BLaER1 treated with 17β-estradiol and CSF1 and Interleukin-3, amounts not matched to agents 10 nM and 100 nM (cell line): ENCODE data around the gene PTPRD.
"Not testable (repeated sequence)": the region's sequence is repeated elsewhere in the genome, so short reads cannot be mapped to it uniquely, and the experiment has no call there.

ENCODE experiments used
- H3K27ac ChIP-seq, 11 experiments: shearing (Covaris generic); formaldehyde crosslinking; 2 replicates each; pipeline ENCODE4 v1.8.1; 2022
- H3K27me3 ChIP-seq, 11 experiments: shearing (Covaris generic); formaldehyde crosslinking; 2 replicates each; pipeline ENCODE4 v1.8.1; 2022
- H3K36me3 ChIP-seq, 11 experiments: shearing (Covaris generic); formaldehyde crosslinking; 2 replicates each; pipeline ENCODE4 v1.8.1; 2022
- H3K4me1 ChIP-seq, 10 experiments: shearing (Covaris generic); formaldehyde crosslinking; 2 replicates each; pipeline ENCODE4 v1.8.1; 2022
- H3K4me2 ChIP-seq, 11 experiments: shearing (Covaris generic); formaldehyde crosslinking; 2 replicates each; pipeline ENCODE4 v1.8.1; 2022
- H3K4me3 ChIP-seq, 10 experiments: shearing (Covaris generic); formaldehyde crosslinking; 2 replicates each; pipeline ENCODE4 v1.8.1; 2022
- H3K9ac ChIP-seq, 11 experiments: shearing (Covaris generic); formaldehyde crosslinking; 2 replicates each; pipeline ENCODE4 v1.8.1; 2022
- H3K9me3 ChIP-seq, 11 experiments: shearing (Covaris generic); formaldehyde crosslinking; replicated peaks in 1 of 11; 2 replicates each; pipeline ENCODE4 v1.8.1; 2022
- H4K20me1 ChIP-seq, 11 experiments: shearing (Covaris generic); formaldehyde crosslinking; 2 replicates each; pipeline ENCODE4 v1.8.1; 2022
- Cebpa-rat ChIP-seq, 11 experiments: shearing (Covaris generic); IDR thresholded peaks; 2 replicates each; pipeline ENCODE4 v1.8.1; 2022

Gene PTPRD

DNA sequence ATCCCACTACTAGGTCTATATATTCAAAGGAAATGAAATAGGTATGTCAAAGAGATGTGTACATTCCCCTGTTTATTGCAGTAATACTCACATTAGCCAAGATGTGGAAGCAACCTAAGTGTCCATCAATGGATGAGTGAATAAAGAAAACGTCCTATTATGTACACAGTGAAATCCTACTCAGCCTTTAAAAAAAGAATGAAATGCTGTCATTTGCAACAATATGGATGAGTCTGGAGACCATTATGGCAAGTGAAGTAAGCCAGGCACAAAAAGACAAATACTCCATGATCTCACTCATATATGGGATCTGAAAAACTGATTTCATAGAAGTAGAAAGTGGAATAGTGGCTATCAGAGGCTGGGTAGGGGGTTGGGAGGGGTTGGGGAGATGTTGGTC lies 1904.1 kb downstream of the PTPRD start:
- H3K27ac ChIP-seq: no peak overlapping the region
- no peak for TF ChIP-seq Cebpa-rat (IDR thresholded peaks at IDR 0.05)
- no peaks in the 10 kb centered on the region for H4K20me1 ChIP-seq
- no peak overlapping the region for H3K4me2 ChIP-seq
- H3K9ac ChIP-seq: no peak overlapping the region
- H3K9me3 ChIP-seq: peaks cover 6 to 11% (median 8%) of the 10 kb centered on the region in 11 experiments; a peak in 20 of 22 replicates
- H3K36me3 ChIP-seq: no peaks in the 10 kb centered on the region
- no peaks in the 10 kb centered on the region for H3K4me1 ChIP-seq
- no peak overlapping the region for H3K4me3 ChIP-seq
- H3K27me3 ChIP-seq: no peaks in the 10 kb centered on the region

DNA sequence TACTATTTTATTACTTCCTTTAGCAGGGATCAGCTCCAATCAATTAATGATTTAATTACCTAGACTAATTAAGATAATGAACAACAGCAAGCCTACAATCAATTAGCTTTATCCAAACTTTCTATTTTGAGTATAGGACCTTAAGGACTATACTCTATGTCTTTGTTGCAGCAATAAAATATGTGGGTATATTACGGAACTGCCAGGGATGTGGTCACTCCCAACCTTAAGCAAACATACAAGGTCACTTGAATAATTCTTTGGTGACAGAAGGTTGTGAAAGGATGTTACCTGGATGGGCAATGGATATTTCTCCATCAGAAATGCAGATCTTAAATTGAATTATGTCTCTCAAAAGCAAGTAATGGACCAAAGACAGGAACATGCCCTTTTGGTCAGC lies 1905.8 kb downstream of the PTPRD start:
- Histone ChIP-seq H3K27me3 (no peaks in the 10 kb centered on the region), H3K4me2 (no peak overlapping the region), H3K27ac (no peak overlapping the region), H3K36me3 (no peaks in the 10 kb centered on the region), H3K9ac (no peak overlapping the region), H3K9me3 (peaks cover 0 to 6% (median 0%) of the 10 kb centered on the region in 11 experiments; a peak in 4 of 22 replicates), H4K20me1 (no peaks in the 10 kb centered on the region), H3K4me1 (no peaks in the 10 kb centered on the region), H3K4me3 (no peak overlapping the region)
- TF ChIP-seq Cebpa-rat (IDR thresholded peaks at IDR 0.05): no peak

DNA sequence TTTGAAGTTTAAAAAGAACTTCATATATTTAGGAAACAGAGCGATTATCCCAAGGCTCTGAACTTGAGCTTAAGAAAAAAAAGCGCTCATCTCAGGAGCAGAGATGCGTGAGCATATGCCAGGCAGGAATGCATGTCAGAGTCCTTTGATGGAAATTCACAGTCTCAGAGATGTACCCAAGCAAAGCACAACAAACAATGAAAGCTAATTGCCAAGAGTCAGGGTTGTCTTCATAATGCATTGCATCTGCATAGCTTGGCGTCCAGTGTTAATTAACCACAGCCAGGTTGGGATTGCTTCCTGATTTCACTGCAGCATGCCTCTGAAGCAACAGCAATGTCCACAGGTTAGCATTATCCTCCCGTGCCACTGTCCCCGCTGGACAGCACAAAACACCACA lies 1906.3 kb downstream of the PTPRD start:
- Histone ChIP-seq H3K36me3 (no peaks in the 10 kb centered on the region), H3K27ac (no peak overlapping the region), H3K4me2 (no peak overlapping the region), H3K27me3 (no peaks in the 10 kb centered on the region), H3K4me1 (no peaks in the 10 kb centered on the region), H4K20me1 (no peaks in the 10 kb centered on the region), H3K9ac (no peak overlapping the region), H3K9me3 (peaks cover 0 to 6% (median 0%) of the 10 kb centered on the region in 11 experiments; a peak in 4 of 22 replicates), H3K4me3 (no peak overlapping the region)
- no peak for TF ChIP-seq Cebpa-rat (IDR thresholded peaks at IDR 0.05)

DNA sequence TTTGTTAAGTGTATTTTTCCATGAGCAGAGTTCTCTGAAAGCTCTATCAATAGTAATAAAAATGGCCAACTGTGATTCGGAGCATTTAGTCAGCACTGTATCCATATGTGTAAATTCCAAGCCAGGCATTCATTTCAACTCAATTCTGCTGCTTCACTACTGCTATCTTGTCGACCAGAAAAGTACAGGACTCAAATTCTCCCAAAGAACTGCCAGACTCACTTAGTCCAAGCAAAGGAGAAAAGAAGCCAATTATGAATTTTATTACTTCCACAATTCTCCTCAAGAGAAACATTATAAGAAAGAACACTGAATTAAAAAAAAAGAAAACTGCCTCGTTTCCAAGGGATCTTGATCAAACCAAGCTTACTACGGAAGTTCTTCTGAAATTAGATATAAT lies 1906.9 kb downstream of the PTPRD start:
- no peaks in the 10 kb centered on the region for H4K20me1 ChIP-seq
- peaks cover 0 to 6% (median 0%) of the 10 kb centered on the region in 11 experiments; a peak in 4 of 22 replicates for H3K9me3 ChIP-seq
- no peak overlapping the region for H3K4me3 ChIP-seq
- H3K36me3 ChIP-seq: no peaks in the 10 kb centered on the region
- no peaks in the 10 kb centered on the region for H3K27me3 ChIP-seq
- no peak overlapping the region for H3K9ac ChIP-seq
- no peaks in the 10 kb centered on the region for H3K4me1 ChIP-seq
- no peak overlapping the region for H3K4me2 ChIP-seq
- H3K27ac ChIP-seq: no peak overlapping the region
- TF ChIP-seq Cebpa-rat (IDR thresholded peaks at IDR 0.05): no peak

- no peak overlapping the region for H3K27ac ChIP-seq
- H3K9ac ChIP-seq: no peak overlapping the region
- H3K27me3 ChIP-seq: no peaks in the 10 kb centered on the region
- H3K4me2 ChIP-seq: no peak overlapping the region
- peaks cover 0 to 8% (median 2%) of the 10 kb centered on the region in 10 experiments; a peak in 8 of 20 replicates for H3K4me1 ChIP-seq
- H4K20me1 ChIP-seq: no peaks in the 10 kb centered on the region
- no peaks in the 10 kb centered on the region for H3K36me3 ChIP-seq
- peaks cover 0 to 6% (median 0%) of the 10 kb centered on the region in 11 experiments; a peak in 4 of 22 replicates for H3K9me3 ChIP-seq
- no peak overlapping the region for H3K4me3 ChIP-seq
- TF ChIP-seq Cebpa-rat (IDR thresholded peaks at IDR 0.05): no peak
These were observed 1908.9 kb downstream of the PTPRD start for GRCh38 chr9:8703904-8704303.

DNA sequence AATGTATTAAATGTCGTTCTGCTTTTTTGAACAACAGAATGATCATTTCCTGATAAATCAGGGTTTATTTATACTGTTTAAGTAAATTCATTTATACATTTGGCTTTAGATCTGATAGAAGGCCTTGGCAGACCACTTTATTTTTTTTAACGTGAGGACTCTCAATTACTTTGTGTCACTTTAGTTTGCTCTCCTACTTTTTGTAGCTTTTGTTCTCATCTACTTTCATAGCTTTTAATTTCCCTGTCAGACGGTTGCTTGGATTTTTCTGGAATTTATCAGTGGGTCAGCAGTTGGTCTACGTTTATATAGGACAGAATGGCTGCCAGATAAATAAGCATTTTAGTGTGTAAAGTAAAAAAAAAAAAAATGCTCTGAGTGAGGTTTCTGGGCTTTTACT lies 1910.9 kb downstream of the PTPRD start:
- Histone ChIP-seq H3K4me1 (peaks cover 0 to 22% (median 14%) of the 10 kb centered on the region in 10 experiments; a peak in 13 of 20 replicates), H3K9me3 (peaks cover 0 to 6% (median 0%) of the 10 kb centered on the region in 11 experiments; a peak in 4 of 22 replicates), H3K36me3 (no peaks in the 10 kb centered on the region), H3K27ac (no peak overlapping the region), H3K4me2 (no peak overlapping the region), H3K27me3 (no peaks in the 10 kb centered on the region), H4K20me1 (no peaks in the 10 kb centered on the region), H3K9ac (no peak overlapping the region), H3K4me3 (no peak overlapping the region)
- no peak for TF ChIP-seq Cebpa-rat (IDR thresholded peaks at IDR 0.05)

GRCh38 chr9:8697565-8697964 lies 1915.2 kb downstream of the PTPRD start:
- peak overlapping the region in 5 of 11 experiments; percentile 56 to 72 (median 70); a peak in 7 of 22 replicates for H3K4me2 ChIP-seq
- H4K20me1 ChIP-seq, H3K9me3 ChIP-seq, H3K27me3 ChIP-seq, H3K36me3 ChIP-seq, H3K4me3 ChIP-seq, H3K9ac ChIP-seq: not testable (repeated sequence)
- peak overlapping the region in 1 of 11 experiments; percentile 62; a peak in 1 of 22 replicates for H3K27ac ChIP-seq
- H3K4me1 ChIP-seq: peaks cover 0 to 46% (median 22%) of the 10 kb centered on the region in 10 experiments; a peak in 13 of 20 replicates

GRCh38 chr9:8696516-8696915 lies 1916.3 kb downstream of the PTPRD start:
- Histone ChIP-seq H3K27ac (0 out of 22 replicates have a peak overlapping the region, but pooled peaks of 1 of the 11 experiments have one; percentile 62), H3K9me3 (no peaks in the 10 kb centered on the region), H3K27me3 (no peaks in the 10 kb centered on the region), H3K4me3 (no peak overlapping the region), H3K4me1 (peaks cover 0 to 46% (median 22%) of the 10 kb centered on the region in 10 experiments; a peak in 13 of 20 replicates), H4K20me1 (no peaks in the 10 kb centered on the region), H3K36me3 (no peaks in the 10 kb centered on the region), H3K4me2 (peak overlapping the region in 1 of 11 experiments; percentile 58; a peak in 2 of 22 replicates), H3K9ac (no peak overlapping the region)
- no peak for TF ChIP-seq Cebpa-rat (IDR thresholded peaks at IDR 0.05)

- H3K4me1 ChIP-seq: peaks cover 0 to 46% (median 22%) of the 10 kb centered on the region in 10 experiments; a peak in 13 of 20 replicates
- no peak overlapping the region for H3K9ac ChIP-seq
- no peaks in the 10 kb centered on the region for H3K36me3 ChIP-seq
- H3K27me3 ChIP-seq: no peaks in the 10 kb centered on the region
- peak overlapping the region in 2 of 11 experiments; percentile 3 to 12; a peak in 2 of 22 replicates for H3K27ac ChIP-seq
- peaks cover 0 to 4% (median 2%) of the 10 kb centered on the region in 11 experiments; a peak in 8 of 22 replicates for H3K9me3 ChIP-seq
- H4K20me1 ChIP-seq: no peaks in the 10 kb centered on the region
- peak overlapping the region in 8 of 11 experiments; percentile 20 to 59 (median 46); a peak in 12 of 22 replicates for H3K4me2 ChIP-seq
- H3K4me3 ChIP-seq: no peak overlapping the region
- no peak for TF ChIP-seq Cebpa-rat (IDR thresholded peaks at IDR 0.05)
These were observed 1917.7 kb downstream of the PTPRD start for GRCh38 chr9:8694983-8695588.

GRCh38 chr9:8693464-8693863 lies 1919.3 kb downstream of the PTPRD start:
- H3K27ac ChIP-seq: no peak overlapping the region
- peaks cover 0 to 7% (median 0%) of the 10 kb centered on the region in 11 experiments; a peak in 2 of 22 replicates for H3K36me3 ChIP-seq
- H3K4me3 ChIP-seq: no peak overlapping the region
- H3K27me3 ChIP-seq: no peaks in the 10 kb centered on the region
- peaks cover 0 to 35% (median 15%) of the 10 kb centered on the region in 10 experiments; a peak in 13 of 20 replicates for H3K4me1 ChIP-seq
- H3K4me2 ChIP-seq: no peak overlapping the region
- H3K9ac ChIP-seq: no peak overlapping the region
- H3K9me3 ChIP-seq: peaks cover 14 to 20% (median 18%) of the 10 kb centered on the region in 11 experiments
- TF ChIP-seq Cebpa-rat (IDR thresholded peaks at IDR 0.05): no peak
- no peaks in the 10 kb centered on the region for H4K20me1 ChIP-seq
